Activated naive CD4-positive, alpha-beta T cell treated with anti-CD3 and anti-CD28 coated beads for 36 hours (primary cell): Measurements from ENCODE around the gene PSMD11. TPM values are rescaled to one million over a fixed set of nuclear protein-coding genes. Genes with fewer than 3 reads are reported as not detected.
A peak's percentile ranks its signal among the peaks of the same experiment; 100 is the strongest.

ENCODE experiments used
- CTCF ChIA-PET: fragments of 350-600 bp; sonication (Branson Sonifier 250); formaldehyde crosslinking; loops from one replicate; lab custom pipeline; 2021; ENCODE audit warnings: antibody characterized with exemption; lab: Charles Lee
- DNase-seq: peaks from one replicate; pipeline ENCODE4 v3.0.0-alpha.2; 2020
- H3K27ac Mint-ChIP-seq: one replicate; pipeline ENCODE4 v1.8.0; 2021; ENCODE audit warnings: mild to moderate bottlenecking, mixed read lengths
- H3K27me3 Mint-ChIP-seq: one replicate; pipeline ENCODE4 v1.8.0; 2021; ENCODE audit warnings: low read depth, mixed read lengths
- H3K36me3 Mint-ChIP-seq: one replicate; pipeline ENCODE4 v1.8.0; 2021; ENCODE audit warnings: low read depth, mixed read lengths
- H3K4me1 Mint-ChIP-seq: one replicate; pipeline ENCODE4 v1.8.0; 2021; ENCODE audit warnings: low read depth, mixed read lengths
- H3K4me3 Mint-ChIP-seq: one replicate; pipeline ENCODE4 v1.8.0; 2021; ENCODE audit warnings: mild to moderate bottlenecking, moderate library complexity, mixed read lengths
- H3K9me3 Mint-ChIP-seq: one replicate; pipeline ENCODE4 v1.8.0; 2021; ENCODE audit warnings: mixed read lengths
- intact Hi-C: fragments of 100-400 bp; cut with micrococcal nuclease; formaldehyde crosslinking; loops from one replicate; pipeline ENCODE4 v1.15.1; 2023
- total RNA-seq, 2 experiments: library from RNA; stranded (reverse); gene quantifications; one replicate each; pipeline ENCODE4 v1.2.3, GENCODE V29; 2021

Gene PSMD11
- total RNA-seq, 2 experiments from 2014 or later = 132 to 145 TPM

- intact Hi-C loops = loop anchor here (2.0 kb wide), 2 partner anchors 64 to 352 kb away; partner anchors contain the start of gene MYO1D
- CTCF ChIA-PET = interaction anchor here (0.6 to 1.8 kb wide), 6 partner anchors 13 to 353 kb away, joined by 3 to 6 read pairs (median 4); partner anchors contain the start of gene CDK5R1
- H3K9me3 Mint-ChIP-seq = no peaks in the 10 kb centered on the region
- H3K36me3 Mint-ChIP-seq = no peaks in the 10 kb centered on the region
- H3K4me3 Mint-ChIP-seq = no peak overlapping the region
- peak overlapping the region; percentile 99 for H3K27ac Mint-ChIP-seq
- no peak for DNase-seq
- no peaks in the 10 kb centered on the region for H3K27me3 Mint-ChIP-seq
- peaks cover 63% of the 10 kb centered on the region for H3K4me1 Mint-ChIP-seq
Measured at GRCh38 chr17:32525122-32525521, 80.8 kb downstream of the PSMD11 start.

GRCh38 chr17:32527146-32527545, 82.8 kb downstream of the PSMD11 start:
- peaks cover 51% of the 10 kb centered on the region for H3K4me1 Mint-ChIP-seq
- DNase-seq = no peak
- H3K27me3 Mint-ChIP-seq = no peaks in the 10 kb centered on the region
- intact Hi-C loops = no loop called here
- no peak overlapping the region for H3K4me3 Mint-ChIP-seq
- CTCF ChIA-PET = interaction anchor here (1.4 to 1.6 kb wide), 3 partner anchors 10 to 40 kb away, joined by 3 to 6 read pairs (median 4); partner anchors contain the start of gene CDK5R1
- no peak overlapping the region for H3K27ac Mint-ChIP-seq
- H3K9me3 Mint-ChIP-seq = no peaks in the 10 kb centered on the region
- no peaks in the 10 kb centered on the region for H3K36me3 Mint-ChIP-seq

- no peak overlapping the region for H3K27ac Mint-ChIP-seq
- H3K27me3 Mint-ChIP-seq = no peaks in the 10 kb centered on the region
- H3K4me3 Mint-ChIP-seq = no peak overlapping the region
- DNase-seq = no peak
- H3K4me1 Mint-ChIP-seq = peaks cover 42% of the 10 kb centered on the region
- H3K36me3 Mint-ChIP-seq = no peaks in the 10 kb centered on the region
- H3K9me3 Mint-ChIP-seq = no peaks in the 10 kb centered on the region
- CTCF ChIA-PET = interaction anchor here (1.0 to 1.6 kb wide), 3 partner anchors 13 to 41 kb away, joined by 3 to 6 read pairs (median 3); partner anchors contain the start of gene CDK5R1
- intact Hi-C loops = no loop called here
Measured at GRCh38 chr17:32528825-32529224, 84.5 kb downstream of the PSMD11 start.

- peaks cover 34% of the 10 kb centered on the region for H3K4me1 Mint-ChIP-seq
- CTCF ChIA-PET = interaction anchor here (1.0 kb wide), 2 partner anchors 38 to 46 kb away, joined by 3 read pairs; no protein-coding TSS in a partner anchor
- H3K27ac Mint-ChIP-seq = no peak overlapping the region
- no peak overlapping the region for H3K4me3 Mint-ChIP-seq
- H3K27me3 Mint-ChIP-seq = no peaks in the 10 kb centered on the region
- intact Hi-C loops = no loop called here
- no peaks in the 10 kb centered on the region for H3K9me3 Mint-ChIP-seq
- no peak for DNase-seq
- no peaks in the 10 kb centered on the region for H3K36me3 Mint-ChIP-seq
Measured at GRCh38 chr17:32529604-32530003, 85.3 kb downstream of the PSMD11 start.

Other genes with a start within 250 kb of the PSMD11 start
- gene RHBDL3, start 178.7 kb upstream of the PSMD11 start, total RNA-seq = not detected
- 10 to 100 TPM; 25.3 to 26.6 TPM for gene C17orf75, start 102.3 kb upstream of the PSMD11 start, total RNA-seq
- gene ZNF207, start 94.4 kb upstream of the PSMD11 start, total RNA-seq = 100 to 1,000 TPM; 213 to 230 TPM
- 10 to 100 TPM; 50.6 to 52.1 TPM for gene CDK5R1, start 42.5 kb downstream of the PSMD11 start, total RNA-seq